HepG2 (cell line): ENCODE data around the gene TRAF3. TPM values are rescaled to one million over a fixed set of nuclear protein-coding genes. Genes with fewer than 3 reads are reported as not detected.

Experiments
- MNT ChIP-seq: fragments of 450-650 bp; IDR thresholded peaks from 2 replicates; pipeline ENCODE4 v1.6.1; 2016
- RORA ChIP-seq: sonication (generic); formaldehyde crosslinking; IDR thresholded peaks from 2 replicates; pipeline ENCODE4 v1.5.0; 2020; ENCODE audit warnings: mild to moderate bottlenecking, missing genetic modification reagents, moderate library complexity
- SRSF4 ChIP-seq: fragments of 200-400 bp; formaldehyde crosslinking; IDR thresholded peaks from one replicate; pipeline ENCODE4 v1.6.1; 2018; ENCODE audit warnings: mild to moderate bottlenecking, low read depth, low read length, moderate library complexity; ENCODE audit not compliant: poor library complexity, severe bottlenecking
- ZFP82 ChIP-seq: sonication (generic); formaldehyde crosslinking; IDR thresholded peaks from 2 replicates; pipeline ENCODE4 v1.5.1; 2020; ENCODE audit warnings: mild to moderate bottlenecking, missing genetic modification reagents, borderline replicate concordance
- ZFX ChIP-seq: sonication (generic); formaldehyde crosslinking; IDR thresholded peaks from 2 replicates; pipeline ENCODE4 v1.4.0; 2020; ENCODE audit warnings: mild to moderate bottlenecking, low read depth, missing genetic modification reagents, moderate library complexity
- ZIK1 ChIP-seq: sonication (generic); formaldehyde crosslinking; IDR thresholded peaks from 2 replicates; pipeline ENCODE4 v1.5.0; 2020; ENCODE audit warnings: mild to moderate bottlenecking, low read depth, missing genetic modification reagents, borderline replicate concordance
- ZNF225 ChIP-seq: sonication (generic); formaldehyde crosslinking; IDR thresholded peaks from 2 replicates; pipeline ENCODE4 v1.4.0; 2020; ENCODE audit warnings: mild to moderate bottlenecking, missing genetic modification reagents
- ZNF256 ChIP-seq: sonication (generic); formaldehyde crosslinking; conservative IDR thresholded peaks from 2 replicates; pipeline ENCODE4 v1.4.0; 2020; ENCODE audit warnings: missing genetic modification reagents
- ZNF30 ChIP-seq: sonication (generic); formaldehyde crosslinking; IDR thresholded peaks from 2 replicates; pipeline ENCODE4 v1.5.0; 2020; ENCODE audit warnings: mild to moderate bottlenecking, missing genetic modification reagents
- ZNF687 ChIP-seq: sonication (generic); formaldehyde crosslinking; IDR thresholded peaks from 2 replicates; pipeline ENCODE4 v1.5.1; 2020; ENCODE audit warnings: mild to moderate bottlenecking, missing genetic modification reagents, moderate library complexity
- polyA plus RNA-seq, 8 experiments: library from polyadenylated mRNA; depleted of rRNA in 3 of 8; stranded (reverse) in 7 of 8; unstranded in 1 of 8; fragments of >200 nt; fragmentation: Illumina TruSeq in 4 of 8; extraction: Trizol in 4 of 8; gene quantifications; 2 replicates each; pipeline versions ENCODE4 v1.2.1 to v1.2.3, GENCODE V29; 2011 to 2016; ENCODE audit warnings: low read depth in 4 of 8, missing spikeins in 1 of 8, mixed read lengths in 1 of 8; ENCODE audit not compliant: insufficient read depth in 1 of 8
- total RNA-seq, 5 experiments: library from RNA; depleted of rRNA; stranded (reverse); fragments of >200 nt; fragmentation: Illumina TruSeq; extraction: Trizol; gene quantifications; 2 replicates each; pipeline ENCODE4 v1.2.3, GENCODE V29; 2016; ENCODE audit warnings: low read depth in 1 of 5
- TF ChIP-seq, protein P1 (sequence below): sonication (generic); formaldehyde crosslinking; IDR thresholded peaks from 2 replicates; pipeline ENCODE4 v1.9.0; 2022; ENCODE audit warnings: low read depth, missing genetic modification reagents
- TF ChIP-seq, protein P2 (sequence below): sonication (generic); formaldehyde crosslinking; IDR thresholded peaks from 2 replicates; pipeline ENCODE4 v1.4.0; 2020; ENCODE audit warnings: missing genetic modification reagents, borderline replicate concordance
- TF ChIP-seq, protein P3 (sequence below): sonication (generic); formaldehyde crosslinking; IDR thresholded peaks from 2 replicates; pipeline ENCODE4 v1.5.0; 2020; ENCODE audit warnings: mild to moderate bottlenecking, missing genetic modification reagents

TRAF3 gene
- total and polyA plus RNA-seq, 2 of the 13 experiments (the other 11 are each of a cell fraction or from before 2014, with no cell fraction given) = 6.9 to 12.2 TPM

DNA sequence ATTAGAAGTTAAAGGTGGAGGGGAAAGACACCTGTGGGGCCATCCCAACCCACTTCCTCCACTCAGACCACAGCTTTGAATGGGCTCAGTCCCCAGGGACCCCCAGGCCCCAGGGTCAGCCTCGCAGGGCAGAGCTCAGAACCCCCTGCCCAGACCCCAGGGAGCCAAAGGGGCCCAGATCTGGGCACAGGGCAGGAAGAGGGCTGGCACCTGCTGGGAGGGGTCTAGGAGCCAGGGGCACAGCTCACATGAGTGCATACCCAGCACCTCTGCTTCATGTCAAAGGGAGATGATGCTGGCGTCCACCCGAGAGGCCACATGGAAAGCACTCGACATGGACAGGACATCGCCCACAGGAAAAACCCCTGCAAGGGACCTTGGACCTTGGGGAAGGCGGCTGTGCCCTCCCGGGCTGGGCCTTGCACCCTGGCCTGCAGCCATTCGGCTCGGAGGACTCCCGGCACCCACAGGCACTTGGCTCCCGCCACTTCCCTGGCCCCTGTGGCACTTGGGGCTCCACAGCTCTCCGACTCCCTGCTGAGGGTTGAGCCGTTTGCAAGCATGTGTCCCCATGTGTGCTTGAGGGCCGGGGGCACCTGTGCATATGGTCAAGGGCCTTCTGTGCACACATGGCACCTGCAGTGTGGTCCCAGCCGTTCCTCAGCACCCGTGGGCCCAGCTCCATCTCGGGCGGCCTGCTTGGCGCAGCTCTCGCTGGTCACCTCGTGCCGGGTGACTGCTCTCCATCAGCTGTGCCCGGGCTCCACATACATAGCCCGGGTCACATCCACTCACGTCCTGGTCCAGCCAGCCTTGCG is 137.4 kb downstream of the TRAF3 start (continued):
- TF ChIP-seq ZNF687 (CRISPR knock-in tag) (peak; percentile 44), ZNF225 (CRISPR knock-in tag) (no peak), ZNF30 (no peak), ZNF256 (CRISPR knock-in tag) (no peak), ZFP82 (CRISPR knock-in tag) (no peak), MNT (no peak), SRSF4 (no peak), RORA (CRISPR knock-in tag) (no peak), ZIK1 (CRISPR knock-in tag) (no peak), ZFX (CRISPR knock-in tag) (peak; percentile 24; the same call in 1 of the 2 replicates)
- TF ChIP-seq, protein P1, sequence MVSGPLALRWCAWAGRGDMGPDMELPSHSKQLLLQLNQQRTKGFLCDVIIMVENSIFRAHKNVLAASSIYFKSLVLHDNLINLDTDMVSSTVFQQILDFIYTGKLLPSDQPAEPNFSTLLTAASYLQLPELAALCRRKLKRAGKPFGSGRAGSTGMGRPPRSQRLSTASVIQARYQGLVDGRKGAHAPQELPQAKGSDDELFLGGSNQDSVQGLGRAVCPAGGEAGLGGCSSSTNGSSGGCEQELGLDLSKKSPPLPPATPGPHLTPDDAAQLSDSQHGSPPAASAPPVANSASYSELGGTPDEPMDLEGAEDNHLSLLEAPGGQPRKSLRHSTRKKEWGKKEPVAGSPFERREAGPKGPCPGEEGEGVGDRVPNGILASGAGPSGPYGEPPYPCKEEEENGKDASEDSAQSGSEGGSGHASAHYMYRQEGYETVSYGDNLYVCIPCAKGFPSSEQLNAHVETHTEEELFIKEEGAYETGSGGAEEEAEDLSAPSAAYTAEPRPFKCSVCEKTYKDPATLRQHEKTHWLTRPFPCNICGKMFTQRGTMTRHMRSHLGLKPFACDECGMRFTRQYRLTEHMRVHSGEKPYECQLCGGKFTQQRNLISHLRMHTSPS (CRISPR knock-in tag) = no peak
- TF ChIP-seq, protein P2, sequence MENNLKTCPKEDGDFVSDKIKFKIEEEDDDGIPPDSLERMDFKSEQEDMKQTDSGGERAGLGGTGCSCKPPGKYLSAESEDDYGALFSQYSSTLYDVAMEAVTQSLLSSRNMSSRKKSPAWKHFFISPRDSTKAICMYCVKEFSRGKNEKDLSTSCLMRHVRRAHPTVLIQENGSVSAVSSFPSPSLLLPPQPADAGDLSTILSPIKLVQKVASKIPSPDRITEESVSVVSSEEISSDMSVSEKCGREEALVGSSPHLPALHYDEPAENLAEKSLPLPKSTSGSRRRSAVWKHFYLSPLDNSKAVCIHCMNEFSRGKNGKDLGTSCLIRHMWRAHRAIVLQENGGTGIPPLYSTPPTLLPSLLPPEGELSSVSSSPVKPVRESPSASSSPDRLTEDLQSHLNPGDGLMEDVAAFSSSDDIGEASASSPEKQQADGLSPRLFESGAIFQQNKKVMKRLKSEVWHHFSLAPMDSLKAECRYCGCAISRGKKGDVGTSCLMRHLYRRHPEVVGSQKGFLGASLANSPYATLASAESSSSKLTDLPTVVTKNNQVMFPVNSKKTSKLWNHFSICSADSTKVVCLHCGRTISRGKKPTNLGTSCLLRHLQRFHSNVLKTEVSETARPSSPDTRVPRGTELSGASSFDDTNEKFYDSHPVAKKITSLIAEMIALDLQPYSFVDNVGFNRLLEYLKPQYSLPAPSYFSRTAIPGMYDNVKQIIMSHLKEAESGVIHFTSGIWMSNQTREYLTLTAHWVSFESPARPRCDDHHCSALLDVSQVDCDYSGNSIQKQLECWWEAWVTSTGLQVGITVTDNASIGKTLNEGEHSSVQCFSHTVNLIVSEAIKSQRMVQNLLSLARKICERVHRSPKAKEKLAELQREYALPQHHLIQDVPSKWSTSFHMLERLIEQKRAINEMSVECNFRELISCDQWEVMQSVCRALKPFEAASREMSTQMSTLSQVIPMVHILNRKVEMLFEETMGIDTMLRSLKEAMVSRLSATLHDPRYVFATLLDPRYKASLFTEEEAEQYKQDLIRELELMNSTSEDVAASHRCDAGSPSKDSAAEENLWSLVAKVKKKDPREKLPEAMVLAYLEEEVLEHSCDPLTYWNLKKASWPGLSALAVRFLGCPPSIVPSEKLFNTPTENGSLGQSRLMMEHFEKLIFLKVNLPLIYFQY (CRISPR knock-in tag) = no peak
- TF ChIP-seq, protein P3, sequence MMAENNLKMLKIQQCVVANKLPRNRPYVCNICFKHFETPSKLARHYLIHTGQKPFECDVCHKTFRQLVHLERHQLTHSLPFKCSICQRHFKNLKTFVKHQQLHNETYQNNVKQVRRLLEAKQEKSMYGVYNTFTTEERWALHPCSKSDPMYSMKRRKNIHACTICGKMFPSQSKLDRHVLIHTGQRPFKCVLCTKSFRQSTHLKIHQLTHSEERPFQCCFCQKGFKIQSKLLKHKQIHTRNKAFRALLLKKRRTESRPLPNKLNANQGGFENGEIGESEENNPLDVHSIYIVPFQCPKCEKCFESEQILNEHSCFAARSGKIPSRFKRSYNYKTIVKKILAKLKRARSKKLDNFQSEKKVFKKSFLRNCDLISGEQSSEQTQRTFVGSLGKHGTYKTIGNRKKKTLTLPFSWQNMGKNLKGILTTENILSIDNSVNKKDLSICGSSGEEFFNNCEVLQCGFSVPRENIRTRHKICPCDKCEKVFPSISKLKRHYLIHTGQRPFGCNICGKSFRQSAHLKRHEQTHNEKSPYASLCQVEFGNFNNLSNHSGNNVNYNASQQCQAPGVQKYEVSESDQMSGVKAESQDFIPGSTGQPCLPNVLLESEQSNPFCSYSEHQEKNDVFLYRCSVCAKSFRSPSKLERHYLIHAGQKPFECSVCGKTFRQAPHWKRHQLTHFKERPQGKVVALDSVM (CRISPR knock-in tag) = no peak
